ENCODE data around the gene LAMA2.

DNA sequence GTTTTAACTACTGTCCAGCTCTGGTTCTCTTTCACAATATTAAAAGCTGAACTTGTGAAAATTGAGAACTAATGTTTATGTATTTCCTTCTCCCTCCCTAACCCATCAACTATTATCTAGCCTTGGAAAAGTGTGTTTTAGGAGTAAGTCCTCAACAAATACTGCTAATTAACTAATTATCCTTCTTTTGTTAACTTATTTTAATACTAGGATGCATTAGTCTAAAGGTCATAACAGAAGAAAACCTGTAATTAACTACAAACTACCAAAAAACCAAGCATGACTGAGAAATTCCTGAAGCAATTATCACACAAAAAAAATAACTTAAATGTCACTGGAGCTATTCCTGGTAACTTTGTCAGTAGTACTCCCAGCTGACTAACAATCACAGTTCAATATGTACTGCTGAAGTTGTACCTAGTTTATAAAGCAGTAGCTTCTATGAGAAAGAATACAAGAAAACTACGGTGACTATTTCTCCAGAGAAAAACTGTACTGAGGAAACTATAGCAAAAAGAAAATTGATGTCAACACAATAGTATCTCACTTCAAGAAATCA is 301.9 kb downstream of the LAMA2 start:
- TF ChIP-seq CTCF (IDR thresholded peaks at IDR 0.05; ENCODE audit: low read length) (no peak), EZH2phosphoT487 (IDR thresholded peaks at IDR 0.05; ENCODE audit: low read length) (no peak)
